AG09309 (cell line): ENCODE results near the gene MGMT.

Source experiments
- DNase-seq: peaks from one replicate; pipeline ENCODE4 v3.0.0-alpha.2; 2010; ENCODE audit warnings: low read depth
- H3K4me3 ChIP-seq: 2 replicates; pipeline ENCODE4 v1.5.1; 2011; ENCODE audit warnings: mild to moderate bottlenecking, low read depth, low read length, moderate library complexity; ENCODE audit not compliant: control insufficient read depth
- TF ChIP-seq, protein P1 (sequence below): IDR thresholded peaks from 2 replicates; pipeline ENCODE4 v1.5.1; 2011; ENCODE audit warnings: mild to moderate bottlenecking, low read depth, low read length, inconsistent platforms; ENCODE audit not compliant: insufficient read depth, control insufficient read depth; ENCODE audit errors: missing control alignments

Gene MGMT

DNA sequence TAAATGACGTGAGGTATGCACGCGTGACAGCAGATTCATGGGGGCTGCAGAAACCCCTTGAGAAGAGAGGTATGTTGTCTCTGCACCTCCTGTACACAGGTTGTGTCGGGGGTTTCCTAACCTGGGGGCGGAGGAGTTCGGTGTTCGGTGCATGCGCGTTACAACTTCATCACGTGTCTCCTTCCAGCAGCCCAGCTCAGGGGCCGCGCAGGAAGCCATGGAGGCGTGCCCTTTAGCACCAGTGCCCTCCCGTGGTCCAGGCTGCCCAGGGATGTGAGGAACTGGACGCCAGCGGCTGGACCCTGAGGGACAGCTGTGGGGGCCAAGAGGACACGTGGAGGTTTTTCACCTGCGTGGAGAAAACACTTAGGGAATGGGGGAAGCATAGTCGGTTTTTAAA, 310.6 kb downstream of the MGMT start:
- DNase-seq: no peak
- TF ChIP-seq, protein P1, sequence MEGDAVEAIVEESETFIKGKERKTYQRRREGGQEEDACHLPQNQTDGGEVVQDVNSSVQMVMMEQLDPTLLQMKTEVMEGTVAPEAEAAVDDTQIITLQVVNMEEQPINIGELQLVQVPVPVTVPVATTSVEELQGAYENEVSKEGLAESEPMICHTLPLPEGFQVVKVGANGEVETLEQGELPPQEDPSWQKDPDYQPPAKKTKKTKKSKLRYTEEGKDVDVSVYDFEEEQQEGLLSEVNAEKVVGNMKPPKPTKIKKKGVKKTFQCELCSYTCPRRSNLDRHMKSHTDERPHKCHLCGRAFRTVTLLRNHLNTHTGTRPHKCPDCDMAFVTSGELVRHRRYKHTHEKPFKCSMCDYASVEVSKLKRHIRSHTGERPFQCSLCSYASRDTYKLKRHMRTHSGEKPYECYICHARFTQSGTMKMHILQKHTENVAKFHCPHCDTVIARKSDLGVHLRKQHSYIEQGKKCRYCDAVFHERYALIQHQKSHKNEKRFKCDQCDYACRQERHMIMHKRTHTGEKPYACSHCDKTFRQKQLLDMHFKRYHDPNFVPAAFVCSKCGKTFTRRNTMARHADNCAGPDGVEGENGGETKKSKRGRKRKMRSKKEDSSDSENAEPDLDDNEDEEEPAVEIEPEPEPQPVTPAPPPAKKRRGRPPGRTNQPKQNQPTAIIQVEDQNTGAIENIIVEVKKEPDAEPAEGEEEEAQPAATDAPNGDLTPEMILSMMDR: no peak
- H3K4me3 ChIP-seq: no peak overlapping the region

DNA sequence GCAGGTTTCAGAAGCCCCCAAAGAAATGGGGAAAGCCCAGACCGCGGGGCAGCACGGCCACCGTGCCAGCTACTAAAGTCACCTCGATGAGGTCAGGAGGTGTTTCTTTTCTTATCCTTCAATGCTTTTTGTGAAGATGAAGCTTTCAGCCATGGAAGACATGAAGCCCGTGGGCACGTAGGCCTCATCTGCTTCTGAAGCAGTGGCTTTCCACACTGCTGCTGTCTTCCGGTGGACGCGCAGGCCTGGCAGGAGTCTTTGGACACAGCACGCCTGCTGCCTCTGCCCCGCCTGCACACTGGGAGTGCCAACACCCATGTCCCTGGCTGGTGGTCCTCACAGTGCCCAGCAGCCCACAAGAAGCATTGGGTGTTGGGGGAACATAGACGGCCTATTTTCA, 311.5 kb downstream of the MGMT start:
- TF ChIP-seq, protein P1: no peak
- no peak overlapping the region for H3K4me3 ChIP-seq
- DNase-seq: no peak

DNA sequence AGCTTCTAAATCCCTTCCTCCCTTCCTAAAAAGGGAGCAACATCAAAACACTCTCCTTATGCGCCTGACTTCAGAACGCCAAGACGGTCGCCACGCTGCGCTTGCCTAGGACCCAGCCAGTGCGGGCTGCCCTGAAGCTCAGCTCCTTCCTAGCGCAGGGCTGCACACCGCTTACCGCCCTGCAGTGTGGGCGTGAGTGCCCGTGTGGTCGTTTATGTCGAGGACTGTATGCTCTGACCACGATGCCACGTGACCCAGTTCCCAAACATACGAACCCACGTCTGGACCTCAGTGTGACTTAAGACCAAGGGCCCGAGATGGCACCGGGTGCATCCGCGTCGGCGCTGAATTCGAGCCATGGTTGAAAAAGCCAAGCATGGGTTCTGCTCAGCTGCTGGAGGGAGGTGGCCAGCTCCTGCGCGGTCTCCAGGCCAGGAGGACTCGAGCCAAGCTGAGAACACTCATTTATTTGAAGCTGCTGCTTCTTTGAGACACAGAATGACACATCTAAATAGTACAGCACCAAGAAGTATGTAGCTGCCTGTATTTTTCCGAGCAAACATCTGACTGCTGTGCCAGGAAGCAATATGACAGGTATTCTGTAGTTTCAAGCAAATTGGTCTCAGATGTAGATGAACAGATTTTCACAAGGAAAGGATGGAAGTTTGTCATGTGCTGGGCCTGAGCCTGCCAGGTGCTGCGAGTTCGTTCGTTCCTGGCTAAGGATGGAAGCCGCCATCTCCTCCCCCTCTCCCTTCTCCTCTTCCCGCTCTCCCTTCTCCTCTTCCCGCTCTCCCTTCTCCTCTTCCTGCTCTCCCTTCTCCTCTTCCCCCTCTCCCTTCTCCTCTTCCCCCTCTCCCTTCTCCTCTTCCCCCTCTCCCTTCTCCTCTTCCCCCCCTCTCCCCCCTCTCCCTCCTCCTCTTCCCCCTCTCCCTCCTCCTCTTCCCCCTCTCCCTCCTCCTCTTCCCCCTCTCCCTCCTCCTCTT, 312.4 kb downstream of the MGMT start:
- no peak overlapping the region for H3K4me3 ChIP-seq
- no peak for DNase-seq
- TF ChIP-seq, protein P1: no peak

DNA sequence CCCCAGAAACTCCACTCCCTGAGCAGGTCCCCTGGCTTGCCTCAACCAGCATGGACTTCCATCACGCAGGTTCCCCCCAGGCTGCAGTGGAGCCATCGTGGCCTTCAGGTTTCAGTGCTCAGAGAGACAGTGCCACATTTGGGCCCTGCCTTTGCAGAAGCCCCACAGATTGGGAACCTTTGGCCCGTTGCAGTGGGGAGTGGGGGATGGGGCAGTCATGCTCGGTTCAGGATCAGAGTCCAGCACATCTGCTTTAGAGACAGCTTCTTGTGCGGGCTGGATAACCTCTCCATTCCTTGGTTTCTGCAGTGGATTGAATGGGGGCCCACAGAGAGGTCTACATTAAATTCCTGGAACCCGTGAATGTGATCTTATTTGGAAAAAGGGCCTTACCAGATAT, 313.2 kb downstream of the MGMT start:
- TF ChIP-seq, protein P1: no peak
- DNase-seq: no peak
- H3K4me3 ChIP-seq: no peak overlapping the region

DNA sequence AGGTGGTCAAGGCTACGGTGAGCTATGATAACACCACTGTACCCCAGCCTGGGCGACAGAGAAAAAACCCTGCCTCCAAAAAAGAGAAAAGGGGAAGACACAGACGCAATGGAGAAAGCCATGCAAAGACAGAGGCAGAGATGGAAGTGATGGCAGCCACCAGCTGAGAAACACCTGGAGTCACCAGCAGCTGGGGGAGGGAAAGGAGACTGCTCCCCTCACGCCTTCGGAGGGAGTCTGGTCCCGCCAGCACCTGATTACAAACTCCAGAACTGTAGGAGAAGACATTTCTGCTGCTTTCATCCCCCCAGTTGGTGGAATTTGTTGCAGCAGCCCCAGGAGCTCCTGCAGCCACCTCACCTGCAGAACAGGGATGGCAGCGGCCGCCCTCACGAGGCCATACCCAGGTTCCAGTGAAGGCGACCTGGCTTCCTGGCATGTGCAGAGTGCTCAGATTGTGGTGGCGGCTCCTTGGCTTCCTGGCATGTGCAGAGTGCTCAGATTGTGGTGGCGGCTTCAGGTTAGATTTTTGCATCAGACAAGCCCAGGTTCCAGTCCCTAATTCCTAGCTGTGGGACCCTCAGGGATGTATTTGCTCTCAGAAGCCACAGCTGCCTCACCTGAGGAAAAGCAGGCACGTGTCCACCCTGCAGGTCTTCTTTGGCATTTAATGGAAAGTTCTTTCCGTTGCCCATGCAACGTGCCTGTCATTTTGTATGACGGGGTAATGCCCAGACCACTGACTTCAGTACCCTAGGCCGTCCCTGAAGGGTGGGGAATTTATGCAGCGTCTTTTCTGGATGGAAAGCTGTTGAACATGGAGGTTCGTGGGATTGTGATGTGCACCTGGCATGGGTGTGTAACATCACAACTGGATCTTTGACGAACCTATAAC, 314.1 kb downstream of the MGMT start:
- TF ChIP-seq, protein P1: no peak
- no peak overlapping the region for H3K4me3 ChIP-seq
- DNase-seq: no peak

DNA sequence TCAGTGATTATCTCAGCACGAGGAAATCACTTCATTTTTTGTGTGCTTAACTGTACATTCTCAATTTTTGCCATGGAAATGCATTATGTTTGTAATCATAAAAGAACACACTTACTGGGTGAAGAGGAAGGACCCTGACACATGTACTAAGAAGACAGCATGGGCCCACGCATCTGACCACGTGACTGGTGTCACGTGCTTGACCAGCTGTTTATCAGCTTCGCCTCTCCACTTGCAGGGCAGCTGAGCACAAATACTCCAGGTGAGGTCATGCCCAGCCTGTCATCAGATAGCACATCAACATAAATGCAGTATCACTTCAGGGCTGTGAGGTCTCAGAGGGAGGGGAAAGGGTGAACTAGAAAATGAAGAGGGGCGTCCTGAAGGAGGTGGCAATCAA, 317.2 kb downstream of the MGMT start:
- TF ChIP-seq, protein P1: no peak
- H3K4me3 ChIP-seq: no peak overlapping the region
- no peak for DNase-seq
